NB4 (cell line): ENCODE measurements around the gene SLC2A4RG.

Experiments
- POLR2A ChIP-seq: IDR thresholded peaks from 2 replicates; pipeline ENCODE4 v1.6.1; 2011; ENCODE audit warnings: mild to moderate bottlenecking; ENCODE audit not compliant: insufficient read length; ENCODE audit errors: extremely low read depth
- TF ChIP-seq, protein P1 (sequence below): IDR thresholded peaks from one replicate; pipeline ENCODE4 v1.5.1; 2012; ENCODE audit warnings: low read depth, low read length

DNA sequence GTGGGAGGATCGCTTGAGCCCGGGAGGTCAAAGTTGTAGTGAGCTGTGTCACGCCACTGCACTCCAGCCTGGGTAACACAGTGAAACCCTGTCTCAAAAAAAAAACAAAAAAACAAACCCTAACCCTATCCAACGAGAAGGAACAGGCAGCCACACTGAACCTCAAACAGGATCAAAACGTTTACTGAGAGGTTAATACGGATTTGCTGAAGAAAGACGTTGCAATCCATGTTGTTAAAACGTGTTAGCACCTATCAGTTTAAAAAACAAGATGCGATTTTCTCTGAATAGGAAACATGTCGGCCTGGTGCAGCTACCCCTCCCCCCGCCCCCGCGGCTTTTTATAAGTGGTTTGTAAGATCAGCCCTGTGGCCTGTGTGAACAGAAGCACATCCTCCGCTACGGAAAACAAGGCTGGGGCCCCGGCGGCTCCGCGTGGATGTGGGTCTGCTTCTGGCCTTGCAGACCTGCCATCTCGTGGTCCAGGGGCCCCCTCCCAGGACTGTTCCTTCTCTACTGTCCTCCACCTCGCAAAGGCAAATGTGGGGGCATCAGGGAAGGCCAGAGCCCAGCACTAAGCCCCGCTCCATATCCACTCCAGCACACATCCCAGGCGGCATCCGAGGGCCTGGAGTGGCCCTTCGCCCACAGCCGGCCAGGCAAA is 11.4 kb downstream of the SLC2A4RG start:
- TF ChIP-seq, protein P1, sequence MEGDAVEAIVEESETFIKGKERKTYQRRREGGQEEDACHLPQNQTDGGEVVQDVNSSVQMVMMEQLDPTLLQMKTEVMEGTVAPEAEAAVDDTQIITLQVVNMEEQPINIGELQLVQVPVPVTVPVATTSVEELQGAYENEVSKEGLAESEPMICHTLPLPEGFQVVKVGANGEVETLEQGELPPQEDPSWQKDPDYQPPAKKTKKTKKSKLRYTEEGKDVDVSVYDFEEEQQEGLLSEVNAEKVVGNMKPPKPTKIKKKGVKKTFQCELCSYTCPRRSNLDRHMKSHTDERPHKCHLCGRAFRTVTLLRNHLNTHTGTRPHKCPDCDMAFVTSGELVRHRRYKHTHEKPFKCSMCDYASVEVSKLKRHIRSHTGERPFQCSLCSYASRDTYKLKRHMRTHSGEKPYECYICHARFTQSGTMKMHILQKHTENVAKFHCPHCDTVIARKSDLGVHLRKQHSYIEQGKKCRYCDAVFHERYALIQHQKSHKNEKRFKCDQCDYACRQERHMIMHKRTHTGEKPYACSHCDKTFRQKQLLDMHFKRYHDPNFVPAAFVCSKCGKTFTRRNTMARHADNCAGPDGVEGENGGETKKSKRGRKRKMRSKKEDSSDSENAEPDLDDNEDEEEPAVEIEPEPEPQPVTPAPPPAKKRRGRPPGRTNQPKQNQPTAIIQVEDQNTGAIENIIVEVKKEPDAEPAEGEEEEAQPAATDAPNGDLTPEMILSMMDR = no peak
- no peak for TF ChIP-seq POLR2A
